ENCODE data around the gene CLCNKA. TPM values are rescaled to one million over a fixed set of nuclear protein-coding genes. Genes with fewer than 3 reads are reported as not detected.

Gene CLCNKA
- total RNA-seq: under 0.01 TPM in 1 of 2 replicates, not detected in the other

GRCh38 chr1:16021681-16022080 lies at the start of gene CLCNKA:
Gene CLCNKA (plus strand): TSS chr1:16022036. CDS start chr1:16022620, 584 bp downstream.

GRCh38 chr1:15975805-15976680 lies 45.8 kb upstream of the CLCNKA start, which contains the start of gene ZBTB17:
Gene ZBTB17 (minus strand): TSS chr1:15976101. CDS start chr1:15948495, 27,606 bp downstream.

GRCh38 chr1:16017461-16018303 lies 4.2 kb upstream of the CLCNKA start, which contains the start of gene HSPB7:
Gene HSPB7 (minus strand): TSS chr1:16018043. CDS start chr1:16017963, 80 bp downstream.

GRCh38 chr1:16043521-16043920 lies 21.7 kb downstream of the CLCNKA start, which contains the start of gene CLCNKB:
Gene CLCNKB (plus strand): TSS chr1:16043782. CDS start chr1:16044493, 711 bp downstream.

GRCh38 chr1:16073490-16074119 lies 51.8 kb downstream of the CLCNKA start, which contains the start of gene FAM131C:
Gene FAM131C (minus strand): TSS chr1:16073651. CDS start chr1:16073442, 209 bp downstream.

Other genes with a start within 250 kb of the CLCNKA start
- gene UQCRHL, start 214.4 kb upstream of the CLCNKA start, total RNA-seq: 0.82 and 1.2 TPM in 2 replicates
- gene SPEN, start 174.3 kb upstream of the CLCNKA start, total RNA-seq: 8.5 and 14.3 TPM in 2 replicates
- 12.7 and 32.2 TPM in 2 replicates for gene ZBTB17, start 45.9 kb upstream of the CLCNKA start, total RNA-seq
- not detected in 2 replicates for gene SRARP, start 17.8 kb upstream of the CLCNKA start, total RNA-seq
- gene HSPB7, start 4.0 kb upstream of the CLCNKA start, total RNA-seq: 2.0 and 22.6 TPM in 2 replicates
- 0.09 and 0.23 TPM in 2 replicates for gene CLCNKB, start 21.7 kb downstream of the CLCNKA start, total RNA-seq
- gene FAM131C, start 51.6 kb downstream of the CLCNKA start, total RNA-seq: 0.23 and 1.3 TPM in 2 replicates
- gene EPHA2, start 134.0 kb downstream of the CLCNKA start, total RNA-seq: 14.6 and 21.6 TPM in 2 replicates
- 6.6 and 8.6 TPM in 2 replicates for gene ARHGEF19, start 190.6 kb downstream of the CLCNKA start, total RNA-seq
- gene CPLANE2, start 215.1 kb downstream of the CLCNKA start, total RNA-seq: 3.6 and 6.8 TPM in 2 replicates